OCI-LY1 (cell line): ENCODE measurements around the gene ANKRD55.
"Not testable (repeated sequence)": the region's sequence is repeated elsewhere in the genome, so short reads cannot be mapped to it uniquely, and the experiment has no call there.

Experiments
- EZH2 ChIP-seq: fragments of 200-600 bp; sonication (generic), shearing (Covaris generic); IDR thresholded peaks from 2 replicates; pipeline ENCODE4 v1.8.0; 2017; ENCODE audit warnings: borderline replicate concordance, mixed run types, mild to moderate bottlenecking, antibody characterized with exemption, low read length, moderate library complexity, mixed read lengths
- TF ChIP-seq, protein P1 (sequence below): fragments of 200-600 bp; sonication (generic), shearing (Covaris generic); IDR thresholded peaks from 2 replicates; pipeline ENCODE4 v1.5.1; 2017; ENCODE audit warnings: mild to moderate bottlenecking, antibody characterized with exemption, low read length, moderate library complexity, mixed read lengths

DNA sequence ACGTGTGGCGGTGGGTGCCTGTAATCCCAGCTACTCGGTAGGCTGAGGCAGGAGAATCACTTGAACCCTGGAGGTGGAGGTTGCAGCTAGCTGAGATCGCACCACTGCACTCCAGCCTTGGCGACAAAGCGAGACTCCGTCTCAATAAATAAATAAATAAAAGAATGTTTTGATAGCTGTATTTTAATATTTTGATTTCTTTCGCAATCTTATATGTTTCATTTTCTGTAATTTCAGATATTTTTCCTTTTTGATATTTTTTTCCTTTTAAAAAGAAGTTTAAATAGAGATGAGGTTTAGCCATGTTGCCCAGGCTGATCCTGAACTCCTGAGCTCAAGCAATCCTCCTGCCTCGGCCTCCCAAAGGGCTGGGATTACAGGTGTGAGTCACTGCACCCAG, 82.4 kb downstream of the ANKRD55 start:
- TF ChIP-seq, protein P1, sequence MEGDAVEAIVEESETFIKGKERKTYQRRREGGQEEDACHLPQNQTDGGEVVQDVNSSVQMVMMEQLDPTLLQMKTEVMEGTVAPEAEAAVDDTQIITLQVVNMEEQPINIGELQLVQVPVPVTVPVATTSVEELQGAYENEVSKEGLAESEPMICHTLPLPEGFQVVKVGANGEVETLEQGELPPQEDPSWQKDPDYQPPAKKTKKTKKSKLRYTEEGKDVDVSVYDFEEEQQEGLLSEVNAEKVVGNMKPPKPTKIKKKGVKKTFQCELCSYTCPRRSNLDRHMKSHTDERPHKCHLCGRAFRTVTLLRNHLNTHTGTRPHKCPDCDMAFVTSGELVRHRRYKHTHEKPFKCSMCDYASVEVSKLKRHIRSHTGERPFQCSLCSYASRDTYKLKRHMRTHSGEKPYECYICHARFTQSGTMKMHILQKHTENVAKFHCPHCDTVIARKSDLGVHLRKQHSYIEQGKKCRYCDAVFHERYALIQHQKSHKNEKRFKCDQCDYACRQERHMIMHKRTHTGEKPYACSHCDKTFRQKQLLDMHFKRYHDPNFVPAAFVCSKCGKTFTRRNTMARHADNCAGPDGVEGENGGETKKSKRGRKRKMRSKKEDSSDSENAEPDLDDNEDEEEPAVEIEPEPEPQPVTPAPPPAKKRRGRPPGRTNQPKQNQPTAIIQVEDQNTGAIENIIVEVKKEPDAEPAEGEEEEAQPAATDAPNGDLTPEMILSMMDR, result not testable (repeated sequence)
- not testable (repeated sequence) for TF ChIP-seq EZH2
